GM18507 (cell line): ENCODE data around the gene UBE3C.
"Not testable (repeated sequence)": the region's sequence is repeated elsewhere in the genome, so short reads cannot be mapped to it uniquely, and the experiment has no call there.

ENCODE experiments used
- DNase-seq: peaks from one replicate; pipeline ENCODE4 v3.0.0; 2011; ENCODE audit warnings: low read depth; ENCODE audit not compliant: insufficient read length; ENCODE audit errors: extremely low spot score
- FAIRE-seq: peaks from 2 replicates; lab custom pipeline; 2011; peaks lifted over from hg19 to GRCh38; lab: Jason Lieb, UNC

The UBE3C gene

GRCh38 chr7:157266272-157266671 lies 127.5 kb downstream of the UBE3C start:
- no peak for FAIRE-seq
- DNase-seq: no peak

GRCh38 chr7:157267516-157267915 lies 128.8 kb downstream of the UBE3C start:
- DNase-seq (no peak), FAIRE-seq (no peak)

- no peak for FAIRE-seq
Observed at GRCh38 chr7:157267956-157268355, 129.2 kb downstream of the UBE3C start.

DNA sequence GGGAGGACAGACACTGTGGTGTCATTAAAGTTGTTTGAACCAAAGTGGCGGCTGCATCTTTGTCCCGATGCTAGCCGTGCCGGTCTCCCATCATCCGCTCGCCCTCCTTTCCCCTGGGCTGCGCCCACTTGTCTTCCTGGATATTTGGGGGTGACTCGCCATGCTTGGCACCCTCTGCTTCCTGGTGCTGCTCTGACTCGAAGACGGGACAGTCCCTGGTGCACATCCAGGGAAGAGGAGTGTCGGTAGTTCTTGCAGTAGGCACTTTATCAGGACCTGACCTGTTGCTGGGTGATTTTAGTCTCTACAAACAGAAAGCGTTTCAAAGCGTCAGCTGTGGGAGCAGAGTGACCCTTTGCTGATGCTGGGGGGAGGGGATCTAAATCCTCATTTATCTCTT lies 129.8 kb downstream of the UBE3C start:
- FAIRE-seq (no peak), DNase-seq (no peak)

More at GRCh38 chr7:157267956-157268355, 129.2 kb downstream of the UBE3C start:
- no peak for DNase-seq

DNA sequence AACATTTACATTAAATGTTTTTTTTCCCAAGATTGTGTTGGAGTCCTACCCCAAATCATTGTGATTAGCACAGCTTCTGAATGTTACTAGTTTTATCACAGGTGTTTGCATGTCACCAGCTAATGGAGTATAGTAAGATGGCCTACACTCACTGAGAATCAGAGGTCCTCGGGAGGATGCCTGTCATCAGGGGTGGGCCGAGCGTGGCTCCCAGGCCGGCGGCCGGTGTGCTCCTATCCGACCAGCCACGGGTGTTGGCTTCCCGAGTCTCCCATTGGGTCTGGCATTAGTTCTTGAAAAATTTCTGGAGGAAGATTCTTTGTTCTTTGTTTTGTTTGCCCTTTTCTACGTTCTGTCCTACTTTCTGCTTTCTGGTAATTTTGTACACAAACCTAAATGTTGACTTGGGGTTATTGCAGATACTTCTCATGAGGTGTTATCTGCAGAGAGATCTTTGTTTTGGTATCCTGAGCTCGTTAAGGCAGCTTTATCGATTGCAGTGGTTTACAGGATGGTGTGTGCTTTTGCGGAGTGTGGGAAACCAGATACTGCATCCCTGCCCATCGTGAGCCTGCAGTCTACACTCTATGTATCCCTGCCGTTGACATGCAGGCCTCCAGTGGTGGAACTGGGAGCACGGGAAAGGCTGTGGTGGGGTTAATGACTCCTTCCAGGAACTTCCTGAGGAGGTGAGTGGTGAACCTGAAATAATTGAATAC lies 130.8 kb downstream of the UBE3C start:
- no peak for FAIRE-seq
- DNase-seq: no peak

DNA sequence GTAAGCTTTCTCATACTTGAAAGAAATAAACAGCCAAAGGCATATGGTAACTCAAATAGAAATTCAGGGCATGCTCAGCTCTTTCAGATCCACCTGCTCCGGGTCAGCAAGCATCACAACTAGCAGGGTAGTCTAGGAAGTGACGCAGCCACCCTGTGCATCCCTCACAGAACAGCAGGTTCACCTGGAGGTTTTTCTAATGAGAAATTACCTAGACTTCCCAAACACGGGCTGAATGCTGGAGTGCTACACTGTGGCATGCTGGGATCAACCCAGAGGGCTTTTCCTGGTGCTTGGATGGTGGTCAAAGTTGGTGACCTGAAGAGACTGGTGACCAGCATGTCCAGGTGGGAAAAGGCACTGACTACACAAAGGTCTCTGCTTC lies 131.3 kb downstream of the UBE3C start:
- DNase-seq (no peak), FAIRE-seq (no peak)

GRCh38 chr7:157271315-157271990 lies 132.7 kb downstream of the UBE3C start:
- DNase-seq (no peak), FAIRE-seq (no peak)

GRCh38 chr7:157271991-157272324 lies 133.2 kb downstream of the UBE3C start:
- FAIRE-seq (no peak), DNase-seq (no peak)

DNA sequence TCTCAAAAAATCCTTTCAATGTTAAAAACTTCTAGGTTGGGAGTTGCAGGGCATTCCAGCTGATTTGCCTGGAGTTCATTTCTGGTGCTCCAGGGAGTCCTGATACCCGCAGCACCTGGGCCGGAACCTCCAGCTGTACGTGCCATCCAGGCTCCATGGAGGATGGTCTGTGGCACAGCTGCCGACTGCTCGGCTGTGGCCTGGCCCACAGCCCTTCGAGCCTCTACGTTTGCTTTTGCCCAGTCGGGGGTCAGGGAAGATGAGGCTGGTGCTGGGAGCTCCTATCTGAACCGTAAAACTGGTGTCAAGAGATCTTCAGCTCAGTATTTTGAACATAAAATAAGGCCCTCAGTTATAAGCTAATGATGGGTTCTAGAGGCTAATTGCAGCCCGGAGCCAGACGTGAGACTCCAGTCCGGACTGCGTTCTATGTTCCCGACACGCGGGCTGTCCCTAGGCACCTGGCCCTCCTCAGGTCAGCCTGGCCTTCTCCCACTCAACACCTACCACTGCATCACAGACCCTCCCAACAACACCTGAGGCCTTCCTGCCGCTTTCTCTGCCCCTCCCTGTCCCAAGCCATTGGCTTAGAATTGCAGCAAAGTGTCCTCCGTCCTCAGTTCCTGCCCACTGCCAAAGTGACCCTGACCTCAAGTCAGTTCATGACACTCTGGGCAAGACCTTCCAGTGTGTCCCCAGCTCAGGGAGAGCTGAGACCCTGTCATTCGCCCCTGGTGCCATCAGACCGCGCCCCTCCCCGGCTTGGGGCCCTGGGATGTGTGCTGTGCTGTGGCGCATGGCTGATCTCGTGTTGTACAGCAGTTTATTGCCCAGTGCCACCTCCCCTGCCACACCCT lies 133.9 kb downstream of the UBE3C start:
- DNase-seq (no peak), FAIRE-seq (no peak)

GRCh38 chr7:157273208-157274093 lies 134.7 kb downstream of the UBE3C start:
- FAIRE-seq (peak; percentile 57), DNase-seq (peak; percentile 76)

- not testable (repeated sequence) for DNase-seq, FAIRE-seq
Observed at GRCh38 chr7:157274094-157274634, 135.4 kb downstream of the UBE3C start.

DNA sequence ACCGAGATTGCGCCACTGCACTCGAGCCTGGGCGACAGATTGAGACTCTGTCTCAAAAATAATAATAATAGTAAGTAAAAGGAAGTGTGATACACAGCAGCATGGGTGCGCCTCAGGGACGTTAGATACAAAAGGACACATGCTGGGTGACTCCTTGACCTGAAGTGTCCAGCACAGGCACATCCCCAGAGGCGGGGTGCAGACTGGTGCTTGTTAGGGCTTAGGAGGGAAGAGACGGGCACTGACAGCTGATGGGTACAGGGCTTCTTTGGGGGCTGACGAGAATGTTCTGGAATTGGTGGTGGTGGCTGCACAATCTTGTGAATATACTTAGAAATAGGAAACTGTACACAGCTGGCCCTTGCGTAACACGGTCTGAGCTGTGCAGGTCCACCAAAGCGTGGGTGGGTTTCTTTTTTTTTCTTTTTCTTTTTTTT lies 136.3 kb downstream of the UBE3C start:
- FAIRE-seq: no peak

GRCh38 chr7:157276091-157276561 lies 137.4 kb downstream of the UBE3C start:
- FAIRE-seq: no peak
- DNase-seq: no peak

More for the DNA sequence above, 136.3 kb downstream of the UBE3C start:
- DNase-seq: no peak

DNA sequence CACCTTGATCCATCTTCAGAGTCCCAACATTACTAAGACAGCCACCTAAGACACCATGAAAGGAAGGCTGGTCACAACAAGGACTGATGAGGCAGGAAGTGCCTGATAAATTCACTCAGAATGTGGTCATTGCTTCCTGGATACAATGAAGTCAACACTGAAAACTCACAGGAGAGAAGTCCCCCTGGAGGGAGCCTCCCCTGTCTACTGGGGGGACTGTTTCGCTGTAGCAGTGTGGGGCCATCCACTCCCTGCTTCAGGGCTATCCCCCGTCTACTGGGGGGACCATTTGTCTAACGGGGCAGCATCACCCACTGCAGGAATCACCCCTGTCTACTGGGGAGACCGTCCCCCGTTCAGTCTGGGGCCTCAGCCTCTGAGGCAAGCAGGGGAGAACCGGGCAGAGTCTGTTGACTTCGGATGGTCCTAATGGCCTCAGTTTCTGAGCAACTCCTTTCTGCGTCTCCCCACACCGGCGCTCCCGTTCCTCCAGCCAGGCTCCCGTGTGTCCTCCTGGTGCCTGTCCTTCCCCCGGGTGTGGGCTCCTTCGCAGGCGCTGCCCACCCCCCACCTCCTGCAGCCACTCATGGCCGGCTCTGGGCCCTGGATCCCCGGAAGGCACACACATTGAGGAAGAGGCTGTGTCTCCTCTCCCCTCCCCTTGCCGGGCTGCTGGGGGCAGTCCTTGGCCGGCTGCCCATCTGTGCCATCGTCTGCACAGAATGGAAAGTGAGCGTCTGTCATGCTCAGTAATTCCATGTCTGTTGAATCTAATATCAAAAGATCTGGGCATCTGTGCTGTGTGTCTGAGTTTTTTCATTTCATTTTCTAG lies 138.2 kb downstream of the UBE3C start:
- FAIRE-seq: no peak
- DNase-seq: no peak

DNA sequence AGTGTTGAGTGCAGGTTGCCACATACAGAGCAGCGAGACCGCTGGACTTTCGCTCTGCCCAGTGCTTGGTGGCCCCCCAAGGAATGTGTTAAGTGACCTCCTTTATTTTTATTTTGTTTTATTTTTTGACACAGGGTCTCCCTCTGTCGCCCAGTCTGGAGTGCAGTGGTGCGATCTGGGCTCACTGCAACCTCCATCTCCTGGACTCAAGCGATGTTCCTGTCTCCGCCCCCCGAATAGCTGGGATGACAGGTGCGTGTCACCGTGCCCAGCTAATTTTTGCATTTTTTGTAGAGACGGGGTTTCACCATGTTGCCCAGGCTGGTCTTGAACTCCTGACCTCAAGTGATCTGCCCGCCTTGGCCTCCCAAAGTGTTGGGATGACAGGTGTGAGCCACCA lies 138.8 kb downstream of the UBE3C start:
- not testable (repeated sequence) for DNase-seq, FAIRE-seq

GRCh38 chr7:157278167-157278790 lies 139.6 kb downstream of the UBE3C start:
- DNase-seq (no peak), FAIRE-seq (no peak)

DNA sequence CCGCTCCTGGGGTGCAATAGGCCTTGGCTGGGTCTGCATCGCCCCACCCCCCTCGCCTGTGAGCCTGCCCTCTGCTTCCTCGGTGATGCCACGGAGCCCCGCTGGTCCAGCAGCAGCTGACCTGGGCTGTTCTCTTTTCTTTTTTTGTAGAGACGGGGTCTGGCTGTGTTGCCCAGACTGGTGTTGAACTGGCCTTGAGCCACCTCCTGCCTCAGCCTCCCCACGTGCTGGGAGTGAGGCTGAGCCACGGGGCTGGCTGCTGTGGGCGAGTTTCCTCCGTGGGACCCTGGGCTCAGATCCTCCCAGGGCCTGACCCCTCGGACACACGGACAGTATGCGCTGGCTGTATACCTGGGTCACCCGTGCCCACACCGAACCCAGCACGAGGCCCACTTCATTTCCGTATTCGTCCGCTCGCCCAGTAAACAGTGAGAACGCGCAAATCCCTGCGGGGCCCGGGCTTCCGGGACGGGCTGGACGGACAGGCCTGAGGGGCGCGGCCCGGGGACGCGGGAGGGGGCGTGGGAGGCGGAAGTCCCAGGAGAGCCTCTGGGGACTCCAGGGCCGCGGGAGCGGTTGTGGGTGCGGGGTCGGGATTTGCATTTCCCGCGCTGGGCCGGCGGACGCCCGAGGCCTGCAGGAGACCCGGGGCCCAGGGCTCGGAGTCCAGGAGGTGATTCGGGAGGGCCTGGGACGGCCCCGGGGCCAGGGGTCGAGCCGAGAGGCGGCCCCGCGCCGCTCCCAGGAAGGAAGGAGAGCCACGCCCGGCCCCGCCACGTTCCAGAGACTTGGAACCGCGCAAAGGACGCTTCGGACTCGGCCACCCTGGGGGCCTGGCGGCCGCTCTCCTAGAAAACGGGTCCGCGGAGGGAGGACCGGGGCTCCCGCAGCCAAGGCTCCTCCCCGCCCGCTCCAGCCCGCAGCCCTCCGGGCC lies 140.3 kb downstream of the UBE3C start:
- no peak for FAIRE-seq
- peak; percentile 64 for DNase-seq
